MM.1S (cell line): ENCODE results near the gene PAFAH1B1.
"Not testable (repeated sequence)": the region's sequence is repeated elsewhere in the genome, so short reads cannot be mapped to it uniquely, and the experiment has no call there.

Experiments used
- DNase-seq: peaks from one replicate; pipeline ENCODE4 v3.0.0-alpha.2; 2015
- H2AFZ ChIP-seq: fragments of 300-600 bp; sonication (generic); 2 replicates; pipeline ENCODE4 v1.6.0; 2016; ENCODE audit warnings: antibody characterized with exemption, low read length
- H3F3A ChIP-seq: fragments of 300-600 bp; sonication (generic); 2 replicates; pipeline ENCODE4 v1.6.1; 2016; ENCODE audit warnings: mild to moderate bottlenecking, antibody characterized with exemption, low read length, moderate library complexity, mixed read lengths; ENCODE audit not compliant: insufficient read depth
- H3K27ac ChIP-seq: fragments of 300-600 bp; sonication (generic); 2 replicates; pipeline ENCODE4 v1.5.1; 2016; ENCODE audit warnings: mild to moderate bottlenecking, low read length
- H3K27me3 ChIP-seq: fragments of 300-600 bp; sonication (generic); replicated peaks from 2 replicates; pipeline ENCODE4 v1.6.0; 2016; ENCODE audit warnings: low read length; ENCODE audit not compliant: insufficient read depth
- H3K36me3 ChIP-seq: fragments of 300-600 bp; sonication (generic); replicated peaks from 2 replicates; pipeline ENCODE4 v1.6.1; 2016; ENCODE audit warnings: mild to moderate bottlenecking, low read length, mixed read lengths; ENCODE audit not compliant: insufficient read depth
- H3K4me1 ChIP-seq: fragments of 300-600 bp; sonication (generic); 2 replicates; pipeline ENCODE4 v1.6.1; 2016; ENCODE audit warnings: low read length, mixed read lengths
- H3K4me2 ChIP-seq: fragments of 300-600 bp; sonication (generic); 2 replicates; pipeline ENCODE4 v1.6.0; 2016; ENCODE audit warnings: low read depth, low read length
- H3K4me3 ChIP-seq: fragments of 300-600 bp; sonication (generic); 2 replicates; pipeline ENCODE4 v1.5.1; 2016; ENCODE audit warnings: low read length, mixed read lengths
- H3K79me2 ChIP-seq: fragments of 300-600 bp; sonication (generic); 2 replicates; pipeline ENCODE4 v1.6.1; 2016; ENCODE audit warnings: mixed run types, low read length, mixed read lengths
- H3K9ac ChIP-seq: fragments of 300-600 bp; sonication (generic); 2 replicates; pipeline ENCODE4 v1.6.1; 2016; ENCODE audit warnings: low read length, mixed read lengths
- H3K9me2 ChIP-seq: fragments of 300-600 bp; sonication (generic); replicated peaks from 2 replicates; pipeline ENCODE4 v1.6.1; 2016; ENCODE audit warnings: mild to moderate bottlenecking, low read length, mixed read lengths; ENCODE audit not compliant: insufficient read depth
- H3K9me3 ChIP-seq: fragments of 300-600 bp; sonication (generic); replicated peaks from 2 replicates; pipeline ENCODE4 v1.6.1; 2016; ENCODE audit warnings: mild to moderate bottlenecking, low read length, mixed read lengths; ENCODE audit not compliant: insufficient read depth
- H4K20me1 ChIP-seq: fragments of 300-600 bp; sonication (generic); 2 replicates; pipeline ENCODE4 v1.6.1; 2016; ENCODE audit warnings: mild to moderate bottlenecking, low read length, moderate library complexity, mixed read lengths; ENCODE audit not compliant: insufficient read depth
- CTCF ChIP-seq: fragments of 300-600 bp; sonication (generic); IDR thresholded peaks from 2 replicates; pipeline ENCODE4 v1.5.1; 2016; ENCODE audit warnings: antibody characterized with exemption, low read length, mixed read lengths
- EZH2 ChIP-seq: fragments of 300-600 bp; sonication (generic); optimal IDR thresholded peaks from 2 replicates; pipeline ENCODE3; 2017; ENCODE audit warnings: low read depth, mild to moderate bottlenecking, antibody characterized with exemption, low read length, mixed read lengths
- EZH2phosphoT487 ChIP-seq: fragments of 300-600 bp; sonication (generic); IDR thresholded peaks from 2 replicates; pipeline ENCODE4 v1.6.1; 2018; ENCODE audit warnings: antibody characterized with exemption, low read length

PAFAH1B1 gene

GRCh38 chr17:2564877-2565276 is 28.6 kb upstream of the PAFAH1B1 start:
- Histone ChIP-seq H4K20me1 (no peaks in the 10 kb centered on the region), H3K4me2 (no peak overlapping the region), H2AFZ (no peak overlapping the region), H3K4me1 (no peaks in the 10 kb centered on the region), H3K9me2 (no peaks in the 10 kb centered on the region), H3K36me3 (no peaks in the 10 kb centered on the region), H3K9me3 (no peaks in the 10 kb centered on the region), H3K4me3 (no peak overlapping the region), H3F3A (no peaks in the 10 kb centered on the region), H3K9ac (no peak overlapping the region), H3K27me3 (no peaks in the 10 kb centered on the region), H3K27ac (no peak overlapping the region), H3K79me2 (no peaks in the 10 kb centered on the region)
- no peak for TF ChIP-seq EZH2
- TF ChIP-seq EZH2phosphoT487 = no peak
- no peak for TF ChIP-seq CTCF
- DNase-seq = no peak

GRCh38 chr17:2566056-2566455 is 27.4 kb upstream of the PAFAH1B1 start:
- H3K4me1 ChIP-seq = no peaks in the 10 kb centered on the region
- no peak for DNase-seq
- H4K20me1 ChIP-seq = no peaks in the 10 kb centered on the region
- no peak overlapping the region for H3K4me3 ChIP-seq
- no peaks in the 10 kb centered on the region for H3K79me2 ChIP-seq
- H3K4me2 ChIP-seq = no peak overlapping the region
- H3F3A ChIP-seq = no peaks in the 10 kb centered on the region
- H3K9me2 ChIP-seq = no peaks in the 10 kb centered on the region
- H3K27me3 ChIP-seq = no peaks in the 10 kb centered on the region
- no peak for TF ChIP-seq EZH2
- TF ChIP-seq CTCF = no peak
- TF ChIP-seq EZH2phosphoT487 = no peak
- H3K27ac ChIP-seq = no peak overlapping the region
- H2AFZ ChIP-seq = no peak overlapping the region
- H3K36me3 ChIP-seq = no peaks in the 10 kb centered on the region
- H3K9ac ChIP-seq = no peak overlapping the region
- H3K9me3 ChIP-seq = no peaks in the 10 kb centered on the region

GRCh38 chr17:2571523-2572303 is 21.7 kb upstream of the PAFAH1B1 start:
- DNase-seq = peak; percentile 38
- no peaks in the 10 kb centered on the region for H3K9me3 ChIP-seq
- H3F3A ChIP-seq = 0 out of 2 replicates have a peak, but pooled peaks cover 5% of the 10 kb centered on the region
- H3K4me1 ChIP-seq = peaks cover 5% of the 10 kb centered on the region; the same call in 1 of the 2 replicates
- H3K4me2 ChIP-seq = peak overlapping the region; percentile 29
- peak overlapping the region; percentile 20 for H2AFZ ChIP-seq
- no peaks in the 10 kb centered on the region for H3K27me3 ChIP-seq
- H3K36me3 ChIP-seq = no peaks in the 10 kb centered on the region
- peak overlapping the region; percentile 20; the same call in 1 of the 2 replicates for H3K27ac ChIP-seq
- TF ChIP-seq CTCF (no peak; the same call in 1 of the 2 replicates), EZH2 (no peak), EZH2phosphoT487 (no peak)
- H3K9ac ChIP-seq = no peak overlapping the region
- no peaks in the 10 kb centered on the region for H3K9me2 ChIP-seq
- H3K79me2 ChIP-seq = no peaks in the 10 kb centered on the region
- H3K4me3 ChIP-seq = 0 out of 2 replicates have a peak overlapping the region, but pooled peaks have one; percentile 3
- no peaks in the 10 kb centered on the region for H4K20me1 ChIP-seq

GRCh38 chr17:2572304-2572609 is 21.2 kb upstream of the PAFAH1B1 start:
- Histone ChIP-seq H3K27ac (peak overlapping the region; percentile 20; the same call in 1 of the 2 replicates), H2AFZ (peak overlapping the region; percentile 20), H3K4me3 (0 out of 2 replicates have a peak overlapping the region, but pooled peaks have one; percentile 3), H3K4me2 (peak overlapping the region; percentile 29)
- DNase-seq, H3K9ac ChIP-seq, H3F3A ChIP-seq, H3K9me2 ChIP-seq, H3K9me3 ChIP-seq, H3K4me1 ChIP-seq, H4K20me1 ChIP-seq, H3K27me3 ChIP-seq, H3K36me3 ChIP-seq, H3K79me2 ChIP-seq: not testable (repeated sequence)
